ENCODE data around the gene NDRG2. TPM values are rescaled to one million over a fixed set of nuclear protein-coding genes. Genes with fewer than 3 reads are reported as not detected.

The NDRG2 gene
- total RNA-seq, 1 experiment from 2014 or later: 8.0 TPM

DNA sequence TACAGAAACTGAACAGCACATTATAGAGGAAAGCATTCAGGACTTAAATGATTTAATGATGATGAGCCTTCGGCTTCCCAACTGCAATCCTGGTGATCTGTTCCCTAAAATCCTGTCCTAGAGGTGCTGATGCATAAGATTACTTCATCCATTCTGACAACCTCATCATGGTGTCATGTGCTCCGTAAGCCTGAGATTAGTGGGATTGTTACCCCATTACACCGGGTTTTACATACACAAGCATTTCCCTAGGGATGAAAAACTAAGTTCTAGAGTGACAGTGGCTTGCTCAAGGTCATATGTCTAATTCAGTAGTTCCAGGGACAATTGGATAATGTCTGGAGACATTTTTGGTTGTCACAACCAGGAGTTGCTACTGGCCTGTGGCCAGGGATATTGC, 12.3 kb upstream of the NDRG2 start:
- intact Hi-C loops (cut with micrococcal nuclease; ENCODE audit: unreplicated experiment): loop anchor here (10.0 kb wide), 1 partner anchor 342 kb away; no protein-coding TSS in a partner anchor
- H3K27me3 ChIP-seq (replicated peaks; ENCODE audit: insufficient read depth, low read depth, low read length, poor library complexity): no peaks in the 10 kb centered on the region
- no peak overlapping the region for H3K27ac ChIP-seq (ENCODE audit: low read depth, low read length, poor library complexity, severe bottlenecking)
- H3K36me3 ChIP-seq (ENCODE audit: insufficient read depth, low read length, poor library complexity, severe bottlenecking): no peaks in the 10 kb centered on the region
- TF ChIP-seq, protein P1, sequence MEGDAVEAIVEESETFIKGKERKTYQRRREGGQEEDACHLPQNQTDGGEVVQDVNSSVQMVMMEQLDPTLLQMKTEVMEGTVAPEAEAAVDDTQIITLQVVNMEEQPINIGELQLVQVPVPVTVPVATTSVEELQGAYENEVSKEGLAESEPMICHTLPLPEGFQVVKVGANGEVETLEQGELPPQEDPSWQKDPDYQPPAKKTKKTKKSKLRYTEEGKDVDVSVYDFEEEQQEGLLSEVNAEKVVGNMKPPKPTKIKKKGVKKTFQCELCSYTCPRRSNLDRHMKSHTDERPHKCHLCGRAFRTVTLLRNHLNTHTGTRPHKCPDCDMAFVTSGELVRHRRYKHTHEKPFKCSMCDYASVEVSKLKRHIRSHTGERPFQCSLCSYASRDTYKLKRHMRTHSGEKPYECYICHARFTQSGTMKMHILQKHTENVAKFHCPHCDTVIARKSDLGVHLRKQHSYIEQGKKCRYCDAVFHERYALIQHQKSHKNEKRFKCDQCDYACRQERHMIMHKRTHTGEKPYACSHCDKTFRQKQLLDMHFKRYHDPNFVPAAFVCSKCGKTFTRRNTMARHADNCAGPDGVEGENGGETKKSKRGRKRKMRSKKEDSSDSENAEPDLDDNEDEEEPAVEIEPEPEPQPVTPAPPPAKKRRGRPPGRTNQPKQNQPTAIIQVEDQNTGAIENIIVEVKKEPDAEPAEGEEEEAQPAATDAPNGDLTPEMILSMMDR (conservative IDR thresholded peaks at IDR 0.05; ENCODE audit: low read depth, low read length): no peak
- no peak for TF ChIP-seq EZH2 (IDR thresholded peaks at IDR 0.05; ENCODE audit: borderline replicate concordance, low read depth, low read length, poor library complexity, severe bottlenecking)
- no peaks in the 10 kb centered on the region for H3K9me3 ChIP-seq (ENCODE audit: low read depth, low read length, poor library complexity, severe bottlenecking)
- ChIA-PET POLR2A (ENCODE audit: low non-redundant PET) (no interaction called here), CTCF (interaction anchor here (1.0 kb wide), 1 partner anchor 23 kb away, joined by 3 read pairs; no protein-coding TSS in a partner anchor)
- no peak overlapping the region for H3K4me3 ChIP-seq (ENCODE audit: low read depth, low read length, poor library complexity, severe bottlenecking)
- H3K4me1 ChIP-seq (ENCODE audit: insufficient read depth, low read length, poor library complexity, severe bottlenecking): no peaks in the 10 kb centered on the region
- no TSS peak for BruUV-seq (replicated peaks)
- DNase-seq (ENCODE audit: low spot score): no peak

DNA sequence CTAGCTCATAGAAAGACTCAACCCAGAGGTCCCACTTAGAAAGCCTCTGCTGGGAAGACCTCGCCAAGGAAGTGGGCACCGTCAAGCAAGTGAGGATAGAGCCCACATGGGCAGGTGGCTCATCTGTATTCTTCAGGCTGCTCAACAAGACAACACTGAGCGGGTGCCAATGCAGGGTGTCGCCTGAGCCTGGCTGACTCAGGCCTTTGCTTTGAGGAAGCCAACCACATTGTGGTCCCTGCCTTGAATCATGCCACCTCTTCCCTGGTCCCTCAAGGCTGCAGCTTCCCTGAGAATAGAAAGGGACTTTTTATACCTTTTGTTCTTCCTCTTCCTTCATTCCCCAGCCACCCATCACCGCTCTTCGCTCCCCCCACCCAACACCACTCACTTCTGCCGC, 11.9 kb upstream of the NDRG2 start:
- BruUV-seq (replicated peaks): no TSS peak
- TF ChIP-seq, protein P1 (conservative IDR thresholded peaks at IDR 0.05; ENCODE audit: low read depth, low read length): no peak
- TF ChIP-seq EZH2 (IDR thresholded peaks at IDR 0.05; ENCODE audit: borderline replicate concordance, low read depth, low read length, poor library complexity, severe bottlenecking): no peak
- H3K27ac ChIP-seq (ENCODE audit: low read depth, low read length, poor library complexity, severe bottlenecking): no peak overlapping the region
- ChIA-PET POLR2A (ENCODE audit: low non-redundant PET) (no interaction called here), CTCF (no interaction called here)
- H3K4me3 ChIP-seq (ENCODE audit: low read depth, low read length, poor library complexity, severe bottlenecking): no peak overlapping the region
- H3K9me3 ChIP-seq (ENCODE audit: low read depth, low read length, poor library complexity, severe bottlenecking): no peaks in the 10 kb centered on the region
- H3K36me3 ChIP-seq (ENCODE audit: insufficient read depth, low read length, poor library complexity, severe bottlenecking): no peaks in the 10 kb centered on the region
- no peaks in the 10 kb centered on the region for H3K4me1 ChIP-seq (ENCODE audit: insufficient read depth, low read length, poor library complexity, severe bottlenecking)
- intact Hi-C loops (cut with micrococcal nuclease; ENCODE audit: unreplicated experiment): loop anchor here (10.0 kb wide), 1 partner anchor 342 kb away; no protein-coding TSS in a partner anchor
- DNase-seq (ENCODE audit: low spot score): no peak
- no peaks in the 10 kb centered on the region for H3K27me3 ChIP-seq (replicated peaks; ENCODE audit: insufficient read depth, low read depth, low read length, poor library complexity)

DNA sequence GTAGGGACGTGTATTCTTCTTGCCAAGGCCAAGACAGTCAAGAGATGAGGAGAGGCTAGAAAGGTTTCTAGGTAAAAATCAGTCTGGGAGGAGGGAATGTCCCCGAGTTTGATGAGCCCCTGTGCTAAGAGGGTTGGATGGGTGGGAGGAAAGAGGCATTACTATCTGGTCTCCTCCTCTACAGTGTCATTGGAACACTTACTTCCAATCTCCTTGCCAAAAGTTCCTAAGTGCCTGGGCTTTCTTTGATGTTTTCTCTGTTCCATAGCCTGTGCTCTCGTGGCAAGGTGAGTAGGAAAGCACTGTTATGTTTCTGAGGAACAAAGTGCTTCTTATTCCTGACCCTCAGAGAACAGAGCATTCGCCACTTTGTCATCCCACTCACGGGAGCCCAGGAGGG, 9.8 kb upstream of the NDRG2 start, which contains the start of gene RNASE13:
Gene RNASE13, minus strand, starts transcription at position 101 of the 400 bp plus-strand sequence. CDS start 519 bp downstream, outside the sequence.
- ChIA-PET POLR2A (ENCODE audit: low non-redundant PET) (no interaction called here), CTCF (interaction anchor here (1.0 kb wide), 1 partner anchor 19 kb away, joined by 4 read pairs; no protein-coding TSS in a partner anchor)
- intact Hi-C loops (cut with micrococcal nuclease; ENCODE audit: unreplicated experiment): loop anchor here (10.0 kb wide), 1 partner anchor 340 kb away; no protein-coding TSS in a partner anchor
- Histone ChIP-seq H3K36me3 (ENCODE audit: insufficient read depth, low read length, poor library complexity, severe bottlenecking) (no peaks in the 10 kb centered on the region), H3K4me1 (ENCODE audit: insufficient read depth, low read length, poor library complexity, severe bottlenecking) (no peaks in the 10 kb centered on the region), H3K4me3 (ENCODE audit: low read depth, low read length, poor library complexity, severe bottlenecking) (no peak within 1 kb of the TSS), H3K27me3 (replicated peaks; ENCODE audit: insufficient read depth, low read depth, low read length, poor library complexity) (no peaks in the 10 kb centered on the region), H3K27ac (ENCODE audit: low read depth, low read length, poor library complexity, severe bottlenecking) (no peak within 1 kb of the TSS), H3K9me3 (ENCODE audit: low read depth, low read length, poor library complexity, severe bottlenecking) (no peaks in the 10 kb centered on the region)
- TF ChIP-seq, protein P1 (conservative IDR thresholded peaks at IDR 0.05; ENCODE audit: low read depth, low read length): no peak
- no peak for TF ChIP-seq EZH2 (IDR thresholded peaks at IDR 0.05; ENCODE audit: borderline replicate concordance, low read depth, low read length, poor library complexity, severe bottlenecking)
- no TSS peak for BruUV-seq (replicated peaks)
- no peak for DNase-seq (ENCODE audit: low spot score)
